ENCODE results near the gene DLG3.
"Not testable (repeated sequence)": the region's sequence is repeated elsewhere in the genome, so short reads cannot be mapped to it uniquely, and the experiment has no call there.

DLG3 gene

GRCh38 chrX:70494441-70494840 lies 49.8 kb downstream of the DLG3 start:
- Histone ChIP-seq H3K27ac (ENCODE audit: low read depth, low read length) (no peak overlapping the region), H3K4me1 (ENCODE audit: control insufficient read depth, insufficient read depth, low read length) (no peaks in the 10 kb centered on the region), H3K36me3 (ENCODE audit: control insufficient read depth, insufficient read depth, low read length) (peaks cover 92% of the 10 kb centered on the region), H3K9ac (ENCODE audit: low read length) (no peak overlapping the region), H3K27me3 (ENCODE audit: control insufficient read depth, insufficient read depth, low read length) (no peaks in the 10 kb centered on the region), H3K9me3 (ENCODE audit: control insufficient read depth, insufficient read depth, low read depth, low read length) (peaks cover 21% of the 10 kb centered on the region; the same call in 1 of the 2 replicates), H3K4me3 (ENCODE audit: low read depth, low read length) (no peak overlapping the region)

GRCh38 chrX:70496491-70496890 lies 51.9 kb downstream of the DLG3 start:
- Histone ChIP-seq H3K9ac (ENCODE audit: low read length) (no peak overlapping the region), H3K36me3 (ENCODE audit: control insufficient read depth, insufficient read depth, low read length) (peaks cover 100% of the 10 kb centered on the region), H3K4me3 (ENCODE audit: low read depth, low read length) (no peak overlapping the region), H3K9me3 (ENCODE audit: control insufficient read depth, insufficient read depth, low read depth, low read length) (peaks cover 21% of the 10 kb centered on the region; the same call in 1 of the 2 replicates), H3K27me3 (ENCODE audit: control insufficient read depth, insufficient read depth, low read length) (no peaks in the 10 kb centered on the region), H3K4me1 (ENCODE audit: control insufficient read depth, insufficient read depth, low read length) (no peaks in the 10 kb centered on the region), H3K27ac (ENCODE audit: low read depth, low read length) (no peak overlapping the region)

GRCh38 chrX:70497026-70497425 lies 52.4 kb downstream of the DLG3 start:
- Histone ChIP-seq H3K36me3 (ENCODE audit: control insufficient read depth, insufficient read depth, low read length) (peaks cover 100% of the 10 kb centered on the region), H3K9ac (ENCODE audit: low read length) (no peak overlapping the region), H3K9me3 (ENCODE audit: control insufficient read depth, insufficient read depth, low read depth, low read length) (peaks cover 19% of the 10 kb centered on the region; the same call in 1 of the 2 replicates), H3K27ac (ENCODE audit: low read depth, low read length) (no peak overlapping the region), H3K4me1 (ENCODE audit: control insufficient read depth, insufficient read depth, low read length) (no peaks in the 10 kb centered on the region), H3K27me3 (ENCODE audit: control insufficient read depth, insufficient read depth, low read length) (no peaks in the 10 kb centered on the region), H3K4me3 (ENCODE audit: low read depth, low read length) (no peak overlapping the region)

GRCh38 chrX:70498129-70498528 lies 53.5 kb downstream of the DLG3 start:
- Histone ChIP-seq H3K27me3 (ENCODE audit: control insufficient read depth, insufficient read depth, low read length) (no peaks in the 10 kb centered on the region), H3K27ac (ENCODE audit: low read depth, low read length) (no peak overlapping the region), H3K9ac (ENCODE audit: low read length) (no peak overlapping the region), H3K4me3 (ENCODE audit: low read depth, low read length) (no peak overlapping the region), H3K4me1 (ENCODE audit: control insufficient read depth, insufficient read depth, low read length) (no peaks in the 10 kb centered on the region), H3K9me3 (ENCODE audit: control insufficient read depth, insufficient read depth, low read depth, low read length) (peaks cover 18% of the 10 kb centered on the region; the same call in 1 of the 2 replicates), H3K36me3 (ENCODE audit: control insufficient read depth, insufficient read depth, low read length) (peaks cover 99% of the 10 kb centered on the region)

- Histone ChIP-seq H3K36me3 (ENCODE audit: control insufficient read depth, insufficient read depth, low read length) (peaks cover 94% of the 10 kb centered on the region), H3K4me3 (ENCODE audit: low read depth, low read length) (no peak overlapping the region), H3K9me3 (ENCODE audit: control insufficient read depth, insufficient read depth, low read depth, low read length) (peaks cover 19% of the 10 kb centered on the region; the same call in 1 of the 2 replicates), H3K9ac (ENCODE audit: low read length) (no peak overlapping the region), H3K27me3 (ENCODE audit: control insufficient read depth, insufficient read depth, low read length) (no peaks in the 10 kb centered on the region), H3K27ac (ENCODE audit: low read depth, low read length) (no peak overlapping the region), H3K4me1 (ENCODE audit: control insufficient read depth, insufficient read depth, low read length) (peaks cover 6% of the 10 kb centered on the region)
These were observed 56.2 kb downstream of the DLG3 start for GRCh38 chrX:70500826-70501225.

- Histone ChIP-seq H3K27me3 (ENCODE audit: control insufficient read depth, insufficient read depth, low read length) (no peaks in the 10 kb centered on the region), H3K36me3 (ENCODE audit: control insufficient read depth, insufficient read depth, low read length) (peaks cover 53% of the 10 kb centered on the region), H3K9me3 (ENCODE audit: control insufficient read depth, insufficient read depth, low read depth, low read length) (peaks cover 7% of the 10 kb centered on the region; the same call in 1 of the 2 replicates), H3K9ac (ENCODE audit: low read length) (no peak overlapping the region), H3K4me1 (ENCODE audit: control insufficient read depth, insufficient read depth, low read length) (peaks cover 27% of the 10 kb centered on the region), H3K27ac (ENCODE audit: low read depth, low read length) (no peak overlapping the region), H3K4me3 (ENCODE audit: low read depth, low read length) (no peak overlapping the region)
These were observed 60.3 kb downstream of the DLG3 start for GRCh38 chrX:70504772-70505450.

GRCh38 chrX:70505451-70505841 lies 60.8 kb downstream of the DLG3 start:
- Histone ChIP-seq H3K9me3 (ENCODE audit: control insufficient read depth, insufficient read depth, low read depth, low read length) (peaks cover 7% of the 10 kb centered on the region; the same call in 1 of the 2 replicates), H3K9ac (ENCODE audit: low read length) (no peak overlapping the region), H3K36me3 (ENCODE audit: control insufficient read depth, insufficient read depth, low read length) (peaks cover 48% of the 10 kb centered on the region), H3K4me1 (ENCODE audit: control insufficient read depth, insufficient read depth, low read length) (peaks cover 29% of the 10 kb centered on the region), H3K4me3 (ENCODE audit: low read depth, low read length) (no peak overlapping the region), H3K27ac (ENCODE audit: low read depth, low read length) (no peak overlapping the region), H3K27me3 (ENCODE audit: control insufficient read depth, insufficient read depth, low read length) (no peaks in the 10 kb centered on the region)

- no peak overlapping the region for H3K4me3 ChIP-seq (ENCODE audit: low read depth, low read length)
- H3K27me3 ChIP-seq (ENCODE audit: control insufficient read depth, insufficient read depth, low read length) = no peaks in the 10 kb centered on the region
- H3K27ac ChIP-seq (ENCODE audit: low read depth, low read length) = no peak overlapping the region
These were observed 63.8 kb downstream of the DLG3 start for GRCh38 chrX:70508296-70508911.

GRCh38 chrX:70509078-70509477 lies 64.4 kb downstream of the DLG3 start:
- Histone ChIP-seq H3K36me3 (ENCODE audit: control insufficient read depth, insufficient read depth, low read length) (peaks cover 12% of the 10 kb centered on the region), H3K9me3 (ENCODE audit: control insufficient read depth, insufficient read depth, low read depth, low read length) (peaks cover 11% of the 10 kb centered on the region; the same call in 1 of the 2 replicates), H3K9ac (ENCODE audit: low read length) (no peak overlapping the region), H3K4me1 (ENCODE audit: control insufficient read depth, insufficient read depth, low read length) (peaks cover 29% of the 10 kb centered on the region), H3K27ac (ENCODE audit: low read depth, low read length) (no peak overlapping the region), H3K4me3 (ENCODE audit: low read depth, low read length) (no peak overlapping the region), H3K27me3 (ENCODE audit: control insufficient read depth, insufficient read depth, low read length) (no peaks in the 10 kb centered on the region)

More at GRCh38 chrX:70508296-70508911, 63.8 kb downstream of the DLG3 start:
- H3K9me3 ChIP-seq (ENCODE audit: control insufficient read depth, insufficient read depth, low read depth, low read length) = peaks cover 11% of the 10 kb centered on the region; the same call in 1 of the 2 replicates
- H3K36me3 ChIP-seq (ENCODE audit: control insufficient read depth, insufficient read depth, low read length) = peaks cover 19% of the 10 kb centered on the region
- H3K9ac ChIP-seq (ENCODE audit: low read length) = no peak overlapping the region
- peaks cover 29% of the 10 kb centered on the region for H3K4me1 ChIP-seq (ENCODE audit: control insufficient read depth, insufficient read depth, low read length)

- H3K9ac ChIP-seq (ENCODE audit: low read length); H3K27ac ChIP-seq (ENCODE audit: low read depth, low read length); H3K36me3 ChIP-seq (ENCODE audit: control insufficient read depth, insufficient read depth, low read length); H3K9me3 ChIP-seq (ENCODE audit: control insufficient read depth, insufficient read depth, low read depth, low read length); H3K4me1 ChIP-seq (ENCODE audit: control insufficient read depth, insufficient read depth, low read length); H3K4me3 ChIP-seq (ENCODE audit: low read depth, low read length); H3K27me3 ChIP-seq (ENCODE audit: control insufficient read depth, insufficient read depth, low read length): not testable (repeated sequence)
These were observed 70.6 kb downstream of the DLG3 start for GRCh38 chrX:70515270-70515669.

- not testable (repeated sequence) for H3K36me3 ChIP-seq (ENCODE audit: control insufficient read depth, insufficient read depth, low read length); H3K4me3 ChIP-seq (ENCODE audit: low read depth, low read length); H3K9ac ChIP-seq (ENCODE audit: low read length)
These were observed 71.1 kb downstream of the DLG3 start for GRCh38 chrX:70515692-70516091.

More at GRCh38 chrX:70515692-70516091, 71.1 kb downstream of the DLG3 start:
- H3K27ac ChIP-seq (ENCODE audit: low read depth, low read length); H3K4me1 ChIP-seq (ENCODE audit: control insufficient read depth, insufficient read depth, low read length); H3K27me3 ChIP-seq (ENCODE audit: control insufficient read depth, insufficient read depth, low read length); H3K9me3 ChIP-seq (ENCODE audit: control insufficient read depth, insufficient read depth, low read depth, low read length): not testable (repeated sequence)
